Omental fat pad (tissue), 4 donors: ENCODE results near the gene RPRM. TPM values are rescaled to one million over a fixed set of nuclear protein-coding genes. Genes with fewer than 3 reads are reported as not detected.

Experiments
- ATAC-seq: fragments of 150-250 bp; one replicate; pipeline ENCODE4 v1.9.1; 2016; ENCODE audit warnings: mild to moderate bottlenecking, moderate library complexity; ENCODE audit not compliant: low FRiP score
- DNase-seq: peaks from one replicate; pipeline ENCODE4 v3.0.0-alpha.2; 2019; ENCODE audit warnings: low spot score
- CTCF ChIP-seq, 3 donors: fragments of 450-650 bp; IDR thresholded peaks; one replicate each; pipeline ENCODE4 v1.5.1; 2016 to 2017; ENCODE audit warnings: antibody characterized with exemption in 3 of 3, mild to moderate bottlenecking in 3 of 3, moderate library complexity in 2 of 3
- small RNA-seq: library from RNA; depleted of rRNA; stranded (forward); fragments of <200 nt; gene quantifications from one replicate; pipeline ENCODE3, GENCODE V24; 2016
- total RNA-seq, 4 donors: library from RNA; depleted of rRNA; stranded (reverse); fragments of >200 nt; gene quantifications; one replicate each; pipeline ENCODE4 v1.1.0, GENCODE V29; 2016

Gene RPRM
- total RNA-seq, 4 donors from 2014 or later = 3.6 to 35.4 (median 15.1) TPM; not detected in 1

GRCh38 chr2:153432381-153432780 lies 46.2 kb downstream of the RPRM start:
- no peak for TF ChIP-seq CTCF (IDR thresholded peaks at IDR 0.05)
- DNase-seq = no peak
- ATAC-seq = no peak

GRCh38 chr2:153431114-153431513 lies 47.4 kb downstream of the RPRM start:
- DNase-seq (no peak), ATAC-seq (no peak)
- TF ChIP-seq CTCF (IDR thresholded peaks at IDR 0.05) = no peak

Small RNA genes lying within 50 kb of the gene (small RNA-seq; reads per million reads assigned to genes)
- gene RF00275 = not detected
